ENCODE measurements around the gene APOL1. TPM values are rescaled to one million over a fixed set of nuclear protein-coding genes. Genes with fewer than 3 reads are reported as not detected.

Gene APOL1
- total RNA-seq, 2 experiments from 2014 or later, result 50.9 to 60.0 TPM

- Mint-ChIP-seq H3K27me3 (peaks cover 69% of the 10 kb centered on the region), H3K27ac (no peak overlapping the region), H3K4me3 (no peak overlapping the region), H3K9me3 (peaks cover 10% of the 10 kb centered on the region), H3K36me3 (ENCODE audit: low read depth) (peaks cover 2% of the 10 kb centered on the region), H3K4me1 (peaks cover 10% of the 10 kb centered on the region)
- ChIA-PET POLR2A (interaction anchor here (0.8 kb wide), 1 partner anchor 1084 kb away, joined by 3 read pairs; no protein-coding TSS in a partner anchor), CTCF (interaction anchor here (0.9 kb wide), 1 partner anchor 31 kb away, joined by 3 read pairs; no protein-coding TSS in a partner anchor)
- no peak for DNase-seq
Measured at GRCh38 chr22:36213586-36213985, 39.3 kb upstream of the APOL1 start.

GRCh38 chr22:36215981-36216380 is 37.0 kb upstream of the APOL1 start:
- ChIA-PET POLR2A (no interaction called here), CTCF (interaction anchor here (0.7 to 2.7 kb wide), 4 partner anchors 10 to 150 kb away, joined by 3 to 9 read pairs (median 4); partner anchors contain the start of gene APOL2)
- DNase-seq, result no peak
- peaks cover 60% of the 10 kb centered on the region for H3K27me3 Mint-ChIP-seq
- no peak overlapping the region for H3K27ac Mint-ChIP-seq
- peaks cover 4% of the 10 kb centered on the region for H3K4me1 Mint-ChIP-seq
- H3K36me3 Mint-ChIP-seq (ENCODE audit: low read depth), result peaks cover 2% of the 10 kb centered on the region
- no peak overlapping the region for H3K4me3 Mint-ChIP-seq
- H3K9me3 Mint-ChIP-seq, result no peaks in the 10 kb centered on the region

- POLR2A ChIA-PET, result no interaction called here
- Mint-ChIP-seq H3K27ac (no peak overlapping the region), H3K4me1 (peaks cover 7% of the 10 kb centered on the region), H3K27me3 (peaks cover 44% of the 10 kb centered on the region), H3K9me3 (no peaks in the 10 kb centered on the region), H3K36me3 (ENCODE audit: low read depth) (no peaks in the 10 kb centered on the region), H3K4me3 (no peak overlapping the region)
- CTCF ChIA-PET, result interaction anchor here (1.2 kb wide), 1 partner anchor 38 kb away, joined by 4 read pairs; no protein-coding TSS in a partner anchor
- DNase-seq, result no peak
Measured at GRCh38 chr22:36218648-36219193, 34.2 kb upstream of the APOL1 start.

- Mint-ChIP-seq H3K4me1 (peaks cover 7% of the 10 kb centered on the region), H3K27ac (no peak overlapping the region), H3K27me3 (peaks cover 30% of the 10 kb centered on the region), H3K4me3 (no peak overlapping the region), H3K9me3 (no peaks in the 10 kb centered on the region), H3K36me3 (ENCODE audit: low read depth) (no peaks in the 10 kb centered on the region)
- POLR2A ChIA-PET, result no interaction called here
- CTCF ChIA-PET, result no interaction called here
- no peak for DNase-seq
Measured at GRCh38 chr22:36220451-36220921, 32.4 kb upstream of the APOL1 start.

GRCh38 chr22:36221799-36222751 is 30.9 kb upstream of the APOL1 start:
- peaks cover 4% of the 10 kb centered on the region for H3K36me3 Mint-ChIP-seq (ENCODE audit: low read depth)
- H3K9me3 Mint-ChIP-seq, result no peaks in the 10 kb centered on the region
- H3K27ac Mint-ChIP-seq, result peak overlapping the region; percentile 50
- peaks cover 21% of the 10 kb centered on the region for H3K27me3 Mint-ChIP-seq
- peaks cover 7% of the 10 kb centered on the region for H3K4me1 Mint-ChIP-seq
- CTCF ChIA-PET, result interaction anchor here (1.2 to 1.8 kb wide), 3 partner anchors 11 to 17 kb away, joined by 3 to 6 read pairs (median 3); partner anchors contain the start of gene APOL2
- DNase-seq, result peak; percentile 58
- POLR2A ChIA-PET, result no interaction called here
- no peak overlapping the region for H3K4me3 Mint-ChIP-seq

- H3K27ac Mint-ChIP-seq, result no peak overlapping the region
- ChIA-PET POLR2A (no interaction called here), CTCF (interaction anchor here (1.4 to 1.8 kb wide), 2 partner anchors 12 to 16 kb away, joined by 3 to 6 read pairs; partner anchors contain the start of gene APOL2)
Measured at GRCh38 chr22:36222887-36223450, 30.0 kb upstream of the APOL1 start.

GRCh38 chr22:36223504-36223903 is 29.4 kb upstream of the APOL1 start:
- Mint-ChIP-seq H3K4me3 (no peak overlapping the region), H3K36me3 (ENCODE audit: low read depth) (peaks cover 17% of the 10 kb centered on the region), H3K27ac (no peak overlapping the region), H3K9me3 (no peaks in the 10 kb centered on the region), H3K27me3 (peaks cover 11% of the 10 kb centered on the region), H3K4me1 (peaks cover 11% of the 10 kb centered on the region)
- CTCF ChIA-PET, result no interaction called here
- DNase-seq, result no peak
- POLR2A ChIA-PET, result no interaction called here

More at GRCh38 chr22:36222887-36223450, 30.0 kb upstream of the APOL1 start:
- H3K27me3 Mint-ChIP-seq, result peaks cover 16% of the 10 kb centered on the region
- H3K4me1 Mint-ChIP-seq, result peaks cover 11% of the 10 kb centered on the region
- peaks cover 12% of the 10 kb centered on the region for H3K36me3 Mint-ChIP-seq (ENCODE audit: low read depth)
- H3K9me3 Mint-ChIP-seq, result no peaks in the 10 kb centered on the region
- H3K4me3 Mint-ChIP-seq, result no peak overlapping the region
- no peak for DNase-seq

GRCh38 chr22:36224245-36224644 is 28.7 kb upstream of the APOL1 start:
- Mint-ChIP-seq H3K27me3 (peaks cover 4% of the 10 kb centered on the region), H3K4me1 (peaks cover 12% of the 10 kb centered on the region), H3K36me3 (ENCODE audit: low read depth) (peaks cover 23% of the 10 kb centered on the region), H3K9me3 (no peaks in the 10 kb centered on the region), H3K27ac (no peak overlapping the region), H3K4me3 (no peak overlapping the region)
- POLR2A ChIA-PET, result no interaction called here
- CTCF ChIA-PET, result interaction anchor here (0.6 kb wide), 1 partner anchor 35 kb away, joined by 4 read pairs; no protein-coding TSS in a partner anchor
- no peak for DNase-seq

GRCh38 chr22:36225333-36225922 is 27.5 kb upstream of the APOL1 start:
- ChIA-PET POLR2A (no interaction called here), CTCF (interaction anchor here (2.3 kb wide), 1 partner anchor 10 kb away, joined by 5 read pairs; no protein-coding TSS in a partner anchor)
- Mint-ChIP-seq H3K27ac (no peak overlapping the region), H3K9me3 (no peaks in the 10 kb centered on the region), H3K4me1 (peaks cover 11% of the 10 kb centered on the region), H3K36me3 (ENCODE audit: low read depth) (peaks cover 31% of the 10 kb centered on the region), H3K27me3 (peaks cover 2% of the 10 kb centered on the region), H3K4me3 (no peak overlapping the region)
- no peak for DNase-seq

- no peaks in the 10 kb centered on the region for H3K9me3 Mint-ChIP-seq
- DNase-seq, result no peak
- peaks cover 11% of the 10 kb centered on the region for H3K4me1 Mint-ChIP-seq
- no peak overlapping the region for H3K4me3 Mint-ChIP-seq
- H3K36me3 Mint-ChIP-seq (ENCODE audit: low read depth), result peaks cover 39% of the 10 kb centered on the region
- peaks cover 2% of the 10 kb centered on the region for H3K27me3 Mint-ChIP-seq
- ChIA-PET POLR2A (no interaction called here), CTCF (interaction anchor here (0.9 to 3.6 kb wide), 4 partner anchors 10 to 160 kb away, joined by 3 to 14 read pairs (median 4); partner anchors contain the start of gene APOL2)
- H3K27ac Mint-ChIP-seq, result no peak overlapping the region
Measured at GRCh38 chr22:36226189-36226588, 26.7 kb upstream of the APOL1 start.

GRCh38 chr22:36227396-36227795 is 25.5 kb upstream of the APOL1 start:
- H3K4me1 Mint-ChIP-seq, result peaks cover 11% of the 10 kb centered on the region
- H3K4me3 Mint-ChIP-seq, result no peak overlapping the region
- DNase-seq, result peak; percentile 16
- no peak overlapping the region for H3K27ac Mint-ChIP-seq
- no peaks in the 10 kb centered on the region for H3K27me3 Mint-ChIP-seq
- H3K36me3 Mint-ChIP-seq (ENCODE audit: low read depth), result peaks cover 48% of the 10 kb centered on the region
- ChIA-PET CTCF (interaction anchor here (1.0 to 3.6 kb wide), 4 partner anchors 9 to 12 kb away, joined by 3 to 14 read pairs (median 4); partner anchors contain the start of gene APOL2), POLR2A (interaction anchor here (0.6 to 0.9 kb wide), 2 partner anchors 12 to 676 kb away, joined by 3 to 5 read pairs; partner anchors contain the start of gene APOL2)
- H3K9me3 Mint-ChIP-seq, result no peaks in the 10 kb centered on the region

- Mint-ChIP-seq H3K27ac (no peak overlapping the region), H3K4me3 (no peak overlapping the region), H3K36me3 (ENCODE audit: low read depth) (peaks cover 52% of the 10 kb centered on the region), H3K9me3 (no peaks in the 10 kb centered on the region), H3K27me3 (no peaks in the 10 kb centered on the region), H3K4me1 (peaks cover 12% of the 10 kb centered on the region)
- ChIA-PET POLR2A (interaction anchor here (0.9 kb wide), 1 partner anchor 11 kb away, joined by 5 read pairs; the partner anchor contains the start of gene APOL2), CTCF (interaction anchor here (1.0 to 3.6 kb wide), 2 partner anchors 11 kb away, joined by 3 to 14 read pairs; partner anchors contain the start of gene APOL2)
- no peak for DNase-seq
Measured at GRCh38 chr22:36227806-36228205, 25.1 kb upstream of the APOL1 start.
